Measurements from ENCODE around the gene ALPG. TPM values are rescaled to one million over a fixed set of nuclear protein-coding genes. Genes with fewer than 3 reads are reported as not detected.
A peak's percentile ranks its signal among the peaks of the same experiment; 100 is the strongest.
"Not testable (repeated sequence)": the region's sequence is repeated elsewhere in the genome, so short reads cannot be mapped to it uniquely, and the experiment has no call there.

Gene ALPG
- total RNA-seq, 2 donors from 2014 or later = not detected

- no peak overlapping the region for H3K27ac Mint-ChIP-seq
- DNase-seq (no peak), ATAC-seq (no peak)
- peaks cover 7% of the 10 kb centered on the region for H3K4me1 Mint-ChIP-seq
- H3K4me3 Mint-ChIP-seq = peak overlapping the region; percentile 39
- H3K27me3 Mint-ChIP-seq = peaks cover 45% of the 10 kb centered on the region
- H3K36me3 Mint-ChIP-seq (ENCODE audit: low read depth) = peaks cover 3% of the 10 kb centered on the region
- no peaks in the 10 kb centered on the region for H3K9me3 ChIP-seq (ENCODE audit: control insufficient read depth, low read length, poor library complexity, severe bottlenecking)
Observed at GRCh38 chr2:232422051-232422450, 15.4 kb downstream of the ALPG start.

DNA sequence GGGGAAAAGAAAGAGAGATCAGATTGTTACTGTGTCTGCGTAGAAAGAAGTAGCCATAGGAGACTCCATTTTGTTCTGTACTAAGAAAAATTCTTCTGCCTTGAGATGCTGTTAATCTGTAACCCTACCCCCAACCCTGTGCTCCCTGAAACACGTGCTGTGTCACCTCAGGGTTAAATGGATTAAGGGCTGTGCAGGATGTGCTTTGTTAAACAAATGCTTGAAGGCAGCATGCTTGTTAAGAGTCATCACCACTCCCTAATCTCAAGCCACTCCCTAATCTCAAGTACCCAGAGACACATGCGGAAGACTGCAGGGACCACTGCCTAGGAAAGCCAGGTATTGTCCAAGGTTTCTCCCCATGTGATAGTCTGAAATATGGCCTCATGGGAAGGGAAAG lies 16.4 kb downstream of the ALPG start:
- H3K4me3 Mint-ChIP-seq; DNase-seq; H3K36me3 Mint-ChIP-seq (ENCODE audit: low read depth); H3K27ac Mint-ChIP-seq; H3K9me3 ChIP-seq (ENCODE audit: control insufficient read depth, low read length, poor library complexity, severe bottlenecking); H3K4me1 Mint-ChIP-seq; ATAC-seq: not testable (repeated sequence)
- peaks cover 44% of the 10 kb centered on the region for H3K27me3 Mint-ChIP-seq

DNA sequence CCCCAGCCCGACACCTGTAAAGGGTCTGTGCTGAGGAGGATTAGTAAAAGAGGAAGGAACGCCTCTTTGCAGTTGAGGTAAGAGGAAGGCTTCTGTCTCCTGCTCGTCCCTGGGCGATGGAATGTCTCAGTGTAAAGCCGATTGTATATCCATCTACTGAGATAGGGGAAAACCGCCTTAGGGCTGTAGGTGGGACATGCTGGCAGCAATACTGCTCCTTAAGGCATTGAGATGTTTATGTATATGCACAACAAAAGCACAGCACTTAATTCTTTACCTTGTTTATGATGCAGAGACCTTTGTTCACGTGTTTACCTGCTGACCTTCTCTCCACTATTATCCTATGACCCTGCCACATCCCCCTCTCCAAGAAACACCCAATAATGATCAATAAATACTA lies 16.8 kb downstream of the ALPG start:
- not testable (repeated sequence) for H3K36me3 Mint-ChIP-seq (ENCODE audit: low read depth); H3K9me3 ChIP-seq (ENCODE audit: control insufficient read depth, low read length, poor library complexity, severe bottlenecking); H3K4me3 Mint-ChIP-seq; ATAC-seq; DNase-seq; H3K4me1 Mint-ChIP-seq; H3K27ac Mint-ChIP-seq
- H3K27me3 Mint-ChIP-seq = peaks cover 40% of the 10 kb centered on the region

DNA sequence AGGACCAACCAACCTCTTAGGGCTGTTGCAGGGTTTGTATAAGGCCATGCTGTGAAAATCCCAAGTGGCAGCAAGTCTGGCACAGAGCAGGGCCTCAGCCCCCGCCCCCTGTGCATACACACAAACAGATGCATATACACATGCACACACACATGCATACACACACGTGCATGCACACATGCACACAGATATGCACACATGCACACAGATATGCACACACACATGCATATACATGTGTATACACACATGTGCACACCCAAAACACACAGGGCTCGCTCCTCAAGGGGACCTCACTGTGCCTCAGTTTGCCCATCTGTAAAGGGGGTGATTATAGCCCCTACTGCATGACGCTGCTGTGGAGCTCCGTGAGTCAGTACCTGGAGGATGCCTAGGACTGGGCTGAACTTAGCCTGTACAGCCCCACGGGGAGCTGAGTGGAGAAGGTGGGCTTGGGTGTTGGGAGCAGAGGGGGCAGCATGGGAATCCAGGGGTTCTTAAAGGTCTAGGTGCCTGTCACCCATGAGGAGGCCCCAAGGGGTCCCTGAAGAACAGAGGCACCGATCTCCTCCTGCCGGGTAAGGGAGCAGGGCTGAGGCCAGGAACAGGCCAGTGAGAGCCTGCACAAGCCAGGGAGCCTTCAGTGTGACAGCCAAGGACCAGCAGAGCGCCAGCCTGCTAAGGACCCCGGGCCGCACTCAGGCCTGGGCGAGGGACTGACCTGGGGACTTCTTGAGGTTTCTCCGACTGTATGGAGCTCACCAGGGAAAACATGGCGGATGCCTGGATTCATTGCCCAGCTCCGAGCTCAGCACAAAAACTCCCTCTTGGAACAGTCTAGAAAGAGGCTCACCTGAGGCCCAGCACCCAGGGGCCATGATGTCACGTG lies 25.3 kb downstream of the ALPG start:
- no peak overlapping the region for H3K27ac Mint-ChIP-seq
- DNase-seq (no peak), ATAC-seq (no peak)
- peaks cover 6% of the 10 kb centered on the region for H3K27me3 Mint-ChIP-seq
- no peaks in the 10 kb centered on the region for H3K36me3 Mint-ChIP-seq (ENCODE audit: low read depth)
- H3K4me3 Mint-ChIP-seq = no peak overlapping the region
- H3K9me3 ChIP-seq (ENCODE audit: control insufficient read depth, low read length, poor library complexity, severe bottlenecking) = no peaks in the 10 kb centered on the region
- no peaks in the 10 kb centered on the region for H3K4me1 Mint-ChIP-seq

GRCh38 chr2:232432598-232433184 lies 26.0 kb downstream of the ALPG start:
- no peak overlapping the region for H3K27ac Mint-ChIP-seq
- H3K9me3 ChIP-seq (ENCODE audit: control insufficient read depth, low read length, poor library complexity, severe bottlenecking) = no peaks in the 10 kb centered on the region
- H3K36me3 Mint-ChIP-seq (ENCODE audit: low read depth) = no peaks in the 10 kb centered on the region
- H3K4me3 Mint-ChIP-seq = no peak overlapping the region
- ATAC-seq (no peak), DNase-seq (no peak)
- peaks cover 6% of the 10 kb centered on the region for H3K27me3 Mint-ChIP-seq
- no peaks in the 10 kb centered on the region for H3K4me1 Mint-ChIP-seq

DNA sequence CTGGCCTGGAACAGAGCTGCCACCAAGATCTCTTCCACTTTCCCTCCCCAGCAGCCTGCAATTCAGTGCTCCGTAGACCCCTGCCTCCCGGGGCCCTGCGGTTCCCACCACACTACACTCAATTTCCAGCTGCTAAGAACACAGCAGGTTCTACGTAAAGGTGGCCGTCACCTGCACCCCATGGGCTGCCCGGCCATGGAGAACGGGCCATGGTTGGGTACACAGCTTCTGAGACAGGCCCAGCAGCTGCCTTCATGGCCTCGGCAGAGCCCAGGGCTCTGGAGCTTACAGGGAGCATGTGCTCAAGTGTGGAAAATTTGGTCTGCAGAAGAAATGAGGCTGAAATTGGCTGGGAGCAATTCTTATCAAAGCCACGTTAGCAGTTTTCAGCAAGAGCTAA lies 27.0 kb downstream of the ALPG start:
- not testable (repeated sequence) for DNase-seq; H3K27me3 Mint-ChIP-seq; H3K27ac Mint-ChIP-seq; H3K4me3 Mint-ChIP-seq; H3K36me3 Mint-ChIP-seq (ENCODE audit: low read depth); H3K9me3 ChIP-seq (ENCODE audit: control insufficient read depth, low read length, poor library complexity, severe bottlenecking); H3K4me1 Mint-ChIP-seq; ATAC-seq

DNA sequence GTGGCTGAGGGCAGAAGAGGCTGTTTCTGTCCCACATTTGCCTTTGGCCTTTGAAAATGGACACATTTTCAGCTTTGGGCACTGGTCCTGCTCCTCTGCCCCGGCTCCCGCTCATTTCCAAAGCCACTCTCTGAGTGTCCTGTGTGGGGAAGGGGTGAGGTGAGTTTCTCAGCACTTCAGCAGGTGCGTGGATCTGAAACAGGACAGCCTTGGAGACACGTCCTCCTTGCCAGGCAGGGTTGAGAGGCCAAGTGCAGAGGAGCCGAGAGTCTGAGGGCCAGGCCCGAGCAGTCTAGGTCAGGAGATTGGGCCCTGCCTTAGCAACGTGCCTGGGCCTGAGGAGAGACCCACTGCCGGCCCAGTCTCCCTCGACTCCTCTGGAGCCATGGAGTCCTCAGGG lies 27.4 kb downstream of the ALPG start:
- DNase-seq = no peak
- H3K4me1 Mint-ChIP-seq = peaks cover 2% of the 10 kb centered on the region

GRCh38 chr2:232434563-232435374 lies 28.1 kb downstream of the ALPG start:
- H3K4me1 Mint-ChIP-seq = peaks cover 2% of the 10 kb centered on the region
- no peak overlapping the region for H3K27ac Mint-ChIP-seq
- no peaks in the 10 kb centered on the region for H3K36me3 Mint-ChIP-seq (ENCODE audit: low read depth)
- no peak for DNase-seq
- H3K9me3 ChIP-seq (ENCODE audit: control insufficient read depth, low read length, poor library complexity, severe bottlenecking) = no peaks in the 10 kb centered on the region
- H3K4me3 Mint-ChIP-seq = no peak overlapping the region
- ATAC-seq = no peak
- H3K27me3 Mint-ChIP-seq = peaks cover 6% of the 10 kb centered on the region

More for the DNA sequence above, 27.4 kb downstream of the ALPG start:
- Mint-ChIP-seq H3K27me3 (peaks cover 6% of the 10 kb centered on the region), H3K4me3 (no peak overlapping the region), H3K27ac (no peak overlapping the region), H3K36me3 (ENCODE audit: low read depth) (no peaks in the 10 kb centered on the region)
- no peak for ATAC-seq
- no peaks in the 10 kb centered on the region for H3K9me3 ChIP-seq (ENCODE audit: control insufficient read depth, low read length, poor library complexity, severe bottlenecking)

DNA sequence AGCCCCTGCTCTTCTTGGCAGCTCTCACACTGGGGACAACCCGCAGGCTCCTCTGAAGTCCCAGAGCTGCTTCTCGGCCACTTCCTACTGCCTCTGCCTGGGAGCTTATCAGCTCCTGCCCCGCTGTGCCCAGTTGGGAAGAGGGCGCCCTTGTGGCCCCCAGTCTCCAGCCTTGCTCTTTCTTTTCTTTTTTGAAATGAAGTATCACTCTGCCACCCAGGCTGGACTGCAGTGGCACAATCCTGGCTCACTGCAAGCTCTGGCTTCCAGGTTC lies 28.7 kb downstream of the ALPG start:
- Mint-ChIP-seq H3K27ac (no peak overlapping the region), H3K36me3 (ENCODE audit: low read depth) (no peaks in the 10 kb centered on the region), H3K4me1 (peaks cover 6% of the 10 kb centered on the region), H3K4me3 (no peak overlapping the region), H3K27me3 (peaks cover 12% of the 10 kb centered on the region)
- no peak for DNase-seq
- H3K9me3 ChIP-seq (ENCODE audit: control insufficient read depth, low read length, poor library complexity, severe bottlenecking) = no peaks in the 10 kb centered on the region
- no peak for ATAC-seq

DNA sequence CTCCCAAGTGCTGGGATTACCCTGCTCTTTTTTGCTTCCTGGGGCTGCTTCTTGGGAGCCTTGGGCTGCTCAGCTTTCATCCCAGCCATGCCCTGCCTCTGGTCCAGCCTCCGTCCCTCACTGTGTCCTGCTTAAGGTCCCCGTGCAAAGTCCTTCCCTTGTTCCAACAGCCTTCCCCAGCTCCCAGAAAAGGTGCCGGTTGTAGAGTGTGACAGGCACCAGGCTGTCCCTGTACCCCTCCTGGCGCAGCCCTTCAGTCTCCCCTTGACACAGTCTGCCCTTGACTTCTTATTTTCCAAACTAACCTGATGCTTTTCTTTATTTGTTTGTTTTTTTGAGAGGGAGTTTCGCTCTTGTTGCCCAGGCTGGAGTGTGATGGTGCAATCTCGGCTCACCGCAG lies 29.2 kb downstream of the ALPG start:
- peaks cover 8% of the 10 kb centered on the region for H3K4me1 Mint-ChIP-seq
- no peak overlapping the region for H3K4me3 Mint-ChIP-seq
- H3K36me3 Mint-ChIP-seq (ENCODE audit: low read depth) = no peaks in the 10 kb centered on the region
- no peaks in the 10 kb centered on the region for H3K9me3 ChIP-seq (ENCODE audit: control insufficient read depth, low read length, poor library complexity, severe bottlenecking)
- no peak for DNase-seq
- H3K27me3 Mint-ChIP-seq = peaks cover 16% of the 10 kb centered on the region
- ATAC-seq = no peak
- H3K27ac Mint-ChIP-seq = no peak overlapping the region

- Mint-ChIP-seq H3K4me3 (no peak overlapping the region), H3K4me1 (peaks cover 8% of the 10 kb centered on the region), H3K27ac (no peak overlapping the region), H3K36me3 (ENCODE audit: low read depth) (no peaks in the 10 kb centered on the region), H3K27me3 (peaks cover 17% of the 10 kb centered on the region)
- no peak for ATAC-seq
- H3K9me3 ChIP-seq (ENCODE audit: control insufficient read depth, low read length, poor library complexity, severe bottlenecking) = no peaks in the 10 kb centered on the region
- no peak for DNase-seq
Observed at GRCh38 chr2:232436381-232437194, 29.9 kb downstream of the ALPG start.

- Mint-ChIP-seq H3K36me3 (ENCODE audit: low read depth) (no peaks in the 10 kb centered on the region), H3K4me3 (no peak overlapping the region), H3K27me3 (peaks cover 17% of the 10 kb centered on the region), H3K4me1 (peaks cover 8% of the 10 kb centered on the region), H3K27ac (no peak overlapping the region)
- DNase-seq (no peak), ATAC-seq (no peak)
- no peaks in the 10 kb centered on the region for H3K9me3 ChIP-seq (ENCODE audit: control insufficient read depth, low read length, poor library complexity, severe bottlenecking)
Observed at GRCh38 chr2:232437195-232437571, 30.5 kb downstream of the ALPG start.

- peaks cover 8% of the 10 kb centered on the region for H3K4me1 Mint-ChIP-seq
- no peak overlapping the region for H3K4me3 Mint-ChIP-seq
- H3K36me3 Mint-ChIP-seq (ENCODE audit: low read depth) = no peaks in the 10 kb centered on the region
- ATAC-seq (no peak), DNase-seq (no peak)
- H3K9me3 ChIP-seq (ENCODE audit: control insufficient read depth, low read length, poor library complexity, severe bottlenecking) = no peaks in the 10 kb centered on the region
- peaks cover 17% of the 10 kb centered on the region for H3K27me3 Mint-ChIP-seq
- H3K27ac Mint-ChIP-seq = no peak overlapping the region
Observed at GRCh38 chr2:232438091-232438490, 31.4 kb downstream of the ALPG start.
